CD4-positive, alpha-beta memory T cell (primary cell): Measurements from ENCODE around the gene PAF1. TPM values are rescaled to one million over a fixed set of nuclear protein-coding genes. Genes with fewer than 3 reads are reported as not detected.

Experiments
- CTCF ChIA-PET: fragments of 350-600 bp; sonication (Branson Sonifier 250); formaldehyde crosslinking; loops from one replicate; lab custom pipeline; 2021; ENCODE audit warnings: inconsistent platforms; ENCODE audit not compliant: partially characterized antibody; lab: Charles Lee
- POLR2A ChIA-PET: fragments of 350-600 bp; sonication (Branson Sonifier 250); formaldehyde crosslinking; loops from one replicate; lab custom pipeline; 2021; ENCODE audit not compliant: partially characterized antibody; lab: Charles Lee
- DNase-seq, 5 donors: peaks; one replicate each; pipeline versions ENCODE4 v3.0.0 to v3.0.0-alpha.2; 2020 to 2022; ENCODE audit warnings: mixed read lengths in 1 of 5
- H3K27ac ChIP-seq: one replicate; pipeline ENCODE4 v1.7.0; 2013; ENCODE audit warnings: low read depth, low read length
- H3K27me3 ChIP-seq: 2 replicates; pipeline ENCODE4 v1.7.0; 2013; ENCODE audit warnings: mild to moderate bottlenecking, low read length, moderate library complexity; ENCODE audit not compliant: insufficient read depth
- H3K36me3 ChIP-seq: 2 replicates; pipeline ENCODE4 v1.7.0; 2013; ENCODE audit warnings: mild to moderate bottlenecking, low read length, moderate library complexity; ENCODE audit not compliant: insufficient read depth
- H3K4me1 ChIP-seq: 2 replicates; pipeline ENCODE4 v1.7.0; 2013; ENCODE audit warnings: mild to moderate bottlenecking, low read length, moderate library complexity; ENCODE audit not compliant: insufficient read depth
- H3K4me3 ChIP-seq, 2 donors: one replicate each; pipeline ENCODE4 v1.7.0; 2013; ENCODE audit warnings: low read length in 2 of 2, mild to moderate bottlenecking in 1 of 2
- H3K9me3 ChIP-seq, 2 donors: one replicate each; pipeline ENCODE4 v1.7.0; 2013; ENCODE audit warnings: low read length in 2 of 2, control low read depth in 1 of 2; ENCODE audit not compliant: control insufficient read depth in 1 of 2
- H3K27ac Mint-ChIP-seq, 7 donors: one replicate each; pipeline ENCODE4 v1.8.0; 2020 to 2021; ENCODE audit warnings: mixed read lengths in 7 of 7, mild to moderate bottlenecking in 6 of 7, inconsistent platforms in 3 of 7, moderate library complexity in 3 of 7
- H3K27me3 Mint-ChIP-seq, 2 donors: one replicate each; pipeline ENCODE4 v1.8.0; 2020 to 2021; ENCODE audit warnings: mixed read lengths in 2 of 2
- H3K36me3 Mint-ChIP-seq, 2 donors: one replicate each; pipeline ENCODE4 v1.8.0; 2020 to 2021; ENCODE audit warnings: mixed read lengths in 2 of 2, inconsistent platforms in 1 of 2, mild to moderate bottlenecking in 1 of 2
- H3K4me1 Mint-ChIP-seq, 4 donors: one replicate each; pipeline ENCODE4 v1.8.0; 2020 to 2021; ENCODE audit warnings: mixed read lengths in 4 of 4, mild to moderate bottlenecking in 1 of 4
- H3K4me3 Mint-ChIP-seq, 8 donors: one replicate each; pipeline ENCODE4 v1.8.0; 2020 to 2021; ENCODE audit warnings: mixed read lengths in 8 of 8, mild to moderate bottlenecking in 7 of 8, moderate library complexity in 6 of 8, inconsistent platforms in 3 of 8
- H3K9me3 Mint-ChIP-seq, 8 donors: one replicate each; pipeline ENCODE4 v1.8.0; 2020 to 2021; ENCODE audit warnings: mixed read lengths in 8 of 8, mild to moderate bottlenecking in 5 of 8, inconsistent platforms in 3 of 8, moderate library complexity in 1 of 8
- intact Hi-C: fragments of 100-400 bp; cut with micrococcal nuclease; formaldehyde crosslinking; loops from one replicate; pipeline ENCODE4 v1.15.1; 2023
- polyA plus RNA-seq, 2 donors: library from polyadenylated mRNA; unstranded; fragments of 300-500 nt; fragmentation: Illumina TruSeq; gene quantifications; one replicate each; pipeline ENCODE4 v1.2.3, GENCODE V29; 2021
- total RNA-seq, 2 experiments: library from RNA; stranded (reverse); gene quantifications; one replicate each; pipeline ENCODE4 v1.2.3, GENCODE V29; 2021

PAF1 gene
- total RNA-seq (10 to 100 TPM; 49.2 to 53.8 TPM), polyA plus RNA-seq (10 to 100 TPM; 21.5 to 46.7 TPM)

DNA sequence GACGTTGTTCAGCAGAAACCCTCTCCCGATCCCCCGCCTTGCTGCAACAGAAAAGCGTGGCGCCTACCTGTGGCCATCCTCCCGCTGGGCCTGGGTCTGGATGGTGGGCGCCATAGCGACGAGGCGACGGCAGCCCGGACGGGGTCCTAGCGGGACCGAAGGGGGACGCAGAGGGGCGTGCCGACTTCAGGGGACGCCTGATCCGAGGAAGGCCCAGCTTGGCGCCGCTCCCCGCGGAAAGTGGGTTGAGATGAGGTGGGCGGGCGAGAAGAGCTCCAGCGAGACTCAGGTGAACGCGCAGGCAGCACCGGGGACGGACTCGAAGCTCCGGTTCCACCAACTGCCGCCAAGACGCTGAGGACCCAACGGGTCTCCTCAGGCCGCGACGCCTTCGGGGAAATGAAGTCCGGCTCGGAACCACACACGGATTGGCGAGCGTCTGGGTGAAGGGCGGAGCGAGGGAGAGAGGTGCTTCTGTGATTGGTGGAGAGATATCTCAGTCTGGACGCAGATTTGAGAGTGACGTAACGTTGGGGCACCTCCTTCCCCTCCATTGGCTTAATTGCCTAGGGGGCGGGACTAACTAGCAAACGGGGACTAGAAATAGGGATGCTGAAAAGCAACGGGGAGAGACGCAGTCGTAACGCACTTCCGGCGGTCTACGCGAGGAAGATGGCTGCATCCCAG is at the start of gene PAF1, which contains the start of gene MED29:
Gene PAF1, minus strand, starts transcription at position 356 of the 687 bp plus-strand sequence. Its CDS starts 242 bp downstream, at position 114.
Gene MED29, plus strand, starts transcription at position 628 of the 687 bp plus-strand sequence. Its CDS starts 45 bp downstream, at position 673.
- Histone ChIP-seq H3K9me3 (no peaks in the 10 kb centered on the region), H3K27me3 (no peaks in the 10 kb centered on the region), H3K36me3 (peaks cover 55% of the 10 kb centered on the region), H3K27ac (peak within 1 kb of the TSS; percentile 99), H3K4me1 (peaks cover 26% of the 10 kb centered on the region), H3K4me3 (peak within 1 kb of the TSS; percentile 71 to 93)
- no peaks in the 10 kb centered on the region for H3K9me3 Mint-ChIP-seq
- DNase-seq, result peak; percentile 96 to 99 (median 99)
- H3K4me3 Mint-ChIP-seq, result peak within 1 kb of the TSS; percentile 90 to 99 (median 98)
- H3K4me1 Mint-ChIP-seq, result peaks cover 22 to 46% (median 33%) of the 10 kb centered on the region in 4 donors
- CTCF ChIA-PET, result interaction anchor here (0.6 to 15.4 kb wide), 5 partner anchors 21 to 153 kb away, joined by 3 to 215 read pairs (median 6); partner anchors contain the start of genes EID2B, PLEKHG2 and RPS16
- intact Hi-C loops, result loop anchor here (1.0 to 5.0 kb wide), 6 partner anchors 11 to 264 kb away; partner anchors contain the start of genes PAK4, PLEKHG2, SAMD4B and SUPT5H
- POLR2A ChIA-PET, result interaction anchor here (0.6 to 5.6 kb wide), 22 partner anchors 13 to 1016 kb away, joined by 3 to 181 read pairs (median 5); partner anchors contain the start of genes EID2, EID2B, GMFG and PAK4
- no peaks in the 10 kb centered on the region for H3K27me3 Mint-ChIP-seq
- peak within 1 kb of the TSS; percentile 93 to 100 (median 100) for H3K27ac Mint-ChIP-seq
- peaks cover 42 to 75% of the 10 kb centered on the region in 2 donors for H3K36me3 Mint-ChIP-seq

DNA sequence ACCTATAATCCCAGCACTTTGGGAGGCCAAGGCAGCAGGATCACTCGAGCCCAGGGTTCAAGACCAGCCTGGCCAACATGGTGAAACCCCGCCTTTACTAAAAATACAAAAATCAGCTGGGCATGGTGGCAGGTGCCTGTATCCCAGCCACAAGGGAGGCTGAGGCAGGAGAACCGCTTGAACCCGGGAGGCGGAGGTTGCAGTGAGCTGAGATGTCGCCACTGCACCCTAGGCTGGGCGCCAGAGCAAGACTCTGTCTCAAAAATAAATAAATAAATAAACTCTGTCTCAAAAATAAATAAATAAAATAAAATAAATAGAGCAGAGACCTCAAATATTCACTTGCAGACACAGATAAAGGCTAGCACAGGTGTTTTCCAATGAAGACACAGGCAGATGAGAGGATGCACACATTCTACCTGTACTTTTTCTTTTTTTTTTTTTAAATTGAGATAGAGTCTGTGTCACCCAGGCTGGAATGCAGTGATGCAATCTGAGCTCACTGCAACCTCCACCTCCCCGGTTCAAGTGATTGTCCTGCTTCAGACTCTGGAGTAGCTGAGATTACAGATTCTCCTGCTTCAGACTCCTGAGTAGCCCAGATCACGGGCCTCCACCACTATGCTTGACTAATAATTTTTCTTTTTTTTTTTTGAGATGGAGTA is 47.5 kb upstream of the PAF1 start:
- Mint-ChIP-seq H3K36me3 (peaks cover 18 to 26% of the 10 kb centered on the region in 2 donors), H3K4me3 (no peak overlapping the region), H3K9me3 (peaks cover 0 to 5% (median 0%) of the 10 kb centered on the region in 8 donors), H3K4me1 (peaks cover 26 to 48% (median 30%) of the 10 kb centered on the region in 4 donors), H3K27me3 (peaks cover 0 to 3% of the 10 kb centered on the region in 2 donors), H3K27ac (no peak overlapping the region)
- ChIA-PET CTCF (interaction anchor here (0.9 to 5.1 kb wide), 3 partner anchors 95 to 234 kb away, joined by 3 to 56 read pairs (median 46); partner anchors contain the start of gene EID2B), POLR2A (interaction anchor here (3.6 kb wide), 1 partner anchor 36 kb away, joined by 53 read pairs; no protein-coding TSS in a partner anchor)
- Histone ChIP-seq H3K9me3 (no peaks in the 10 kb centered on the region), H3K4me3 (no peak overlapping the region), H3K27ac (no peak overlapping the region), H3K27me3 (no peaks in the 10 kb centered on the region), H3K4me1 (peaks cover 26% of the 10 kb centered on the region), H3K36me3 (peaks cover 12% of the 10 kb centered on the region)
- no peak for DNase-seq
- intact Hi-C loops, result no loop called here

DNA sequence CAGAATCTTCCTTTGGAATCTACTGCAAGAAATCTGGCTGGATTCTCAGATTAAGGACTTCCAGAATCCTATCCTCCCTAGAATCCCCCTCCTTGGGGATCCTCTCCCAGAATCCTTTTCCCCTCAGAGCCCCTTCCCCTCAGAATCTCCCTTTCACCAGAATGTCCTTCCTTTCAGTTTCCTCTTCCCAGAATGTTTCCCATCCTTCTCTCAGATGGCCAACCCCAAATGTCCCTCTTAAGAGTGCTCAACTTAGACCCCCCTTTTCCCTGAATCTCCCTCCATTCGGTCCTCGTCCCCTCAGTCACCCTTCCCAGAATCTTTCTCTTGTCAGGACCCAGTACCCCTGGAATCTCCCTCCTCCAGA is 45.4 kb upstream of the PAF1 start:
- Mint-ChIP-seq H3K9me3 (peaks cover 0 to 5% (median 0%) of the 10 kb centered on the region in 8 donors), H3K4me1 (peaks cover 28 to 56% (median 37%) of the 10 kb centered on the region in 4 donors), H3K36me3 (peaks cover 29 to 39% of the 10 kb centered on the region in 2 donors), H3K4me3 (peak overlapping the region; percentile 97 to 100 (median 100)), H3K27ac (peak overlapping the region; percentile 98 to 100 (median 99)), H3K27me3 (peaks cover 0 to 1% of the 10 kb centered on the region in 2 donors)
- Histone ChIP-seq H3K27ac (peak overlapping the region; percentile 90), H3K4me1 (peaks cover 31% of the 10 kb centered on the region), H3K4me3 (peak overlapping the region; percentile 55 to 90), H3K36me3 (peaks cover 24% of the 10 kb centered on the region), H3K9me3 (no peaks in the 10 kb centered on the region), H3K27me3 (no peaks in the 10 kb centered on the region)
- no peak for DNase-seq
- POLR2A ChIA-PET, result interaction anchor here (0.7 to 6.4 kb wide), 37 partner anchors 10 to 1827 kb away, joined by 3 to 153 read pairs (median 6); partner anchors contain the start of genes C19orf47, DYRK1B, EID2 and EID2B
- CTCF ChIA-PET, result interaction anchor here (0.7 to 2.3 kb wide), 15 partner anchors 10 to 236 kb away, joined by 3 to 16 read pairs (median 4); partner anchors contain the start of genes EID2, EID2B, MED29 and PAF1
- intact Hi-C loops, result loop anchor here (1.0 kb wide), 5 partner anchors 9 to 96 kb away; partner anchors contain the start of genes EID2B, MED29, PAF1 and PLEKHG2

DNA sequence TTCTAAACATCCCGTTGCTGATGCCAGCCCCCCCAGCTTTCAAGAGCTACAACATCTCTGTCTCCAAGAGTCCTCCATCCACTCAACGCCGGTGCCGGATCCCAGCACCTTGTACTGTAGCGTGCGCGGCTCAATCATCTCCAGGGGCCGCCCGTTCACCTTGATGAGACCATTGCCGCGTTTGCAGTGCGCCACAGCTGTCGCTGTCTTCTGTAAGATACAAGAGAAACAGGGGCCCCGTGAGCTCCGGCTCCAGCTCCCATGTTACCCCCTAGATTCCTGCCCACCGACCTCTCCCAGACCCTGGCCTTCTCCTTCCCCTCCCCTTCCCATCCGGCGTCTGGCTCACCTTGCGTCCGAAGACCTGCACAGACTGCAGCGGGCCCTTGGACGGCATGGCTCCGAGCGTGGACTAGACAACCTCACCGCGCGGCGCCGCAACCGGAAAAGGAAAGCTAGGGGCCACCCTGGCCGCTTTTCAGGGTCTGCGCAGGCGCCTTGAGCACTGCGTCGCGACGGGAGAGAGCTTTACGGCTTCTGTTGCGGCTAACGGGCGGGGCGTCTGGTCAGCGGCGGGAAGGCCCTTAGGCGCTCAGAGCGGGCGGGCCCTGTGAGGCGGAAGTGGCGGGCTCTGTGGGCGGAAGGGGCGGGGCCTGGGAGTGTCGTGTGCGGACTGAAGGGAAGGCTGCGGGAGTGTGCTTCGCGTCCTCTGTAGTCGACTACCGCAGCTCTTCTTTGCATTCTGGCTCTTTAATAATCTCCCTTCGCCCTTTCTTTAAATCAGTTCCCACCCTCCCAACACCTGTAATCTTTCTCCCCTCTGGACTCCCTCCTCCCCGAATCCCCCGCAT is 44.8 kb upstream of the PAF1 start, which contains the start of gene RPS16:
Gene RPS16, minus strand, starts transcription at position 451 of the 851 bp plus-strand sequence. Its CDS starts 54 bp downstream, at position 397.
- Histone ChIP-seq H3K27me3 (no peaks in the 10 kb centered on the region), H3K36me3 (peaks cover 24% of the 10 kb centered on the region), H3K4me1 (peaks cover 37% of the 10 kb centered on the region), H3K4me3 (peak within 1 kb of the TSS; percentile 71 to 90), H3K9me3 (no peaks in the 10 kb centered on the region), H3K27ac (peak within 1 kb of the TSS; percentile 90)
- DNase-seq, result peak; percentile 98 to 99 (median 99)
- intact Hi-C loops, result loop anchor here (1.0 kb wide), 5 partner anchors 10 to 97 kb away; partner anchors contain the start of genes EID2B, MED29, PAF1 and PLEKHG2
- ChIA-PET CTCF (interaction anchor here (0.7 to 2.3 kb wide), 18 partner anchors 9 to 237 kb away, joined by 3 to 16 read pairs (median 4); partner anchors contain the start of genes EID2, EID2B, GMFG and MED29), POLR2A (interaction anchor here (0.7 to 6.4 kb wide), 41 partner anchors 9 to 1828 kb away, joined by 3 to 153 read pairs (median 5); partner anchors contain the start of genes C19orf47, DYRK1B, EID2 and EID2B)
- Mint-ChIP-seq H3K27ac (peak within 1 kb of the TSS; percentile 98 to 100 (median 99)), H3K4me3 (peak within 1 kb of the TSS; percentile 97 to 100 (median 100)), H3K9me3 (peaks cover 0 to 5% (median 0%) of the 10 kb centered on the region in 8 donors), H3K4me1 (peaks cover 31 to 62% (median 41%) of the 10 kb centered on the region in 4 donors), H3K36me3 (peaks cover 29 to 46% of the 10 kb centered on the region in 2 donors), H3K27me3 (peaks cover 0 to 1% of the 10 kb centered on the region in 2 donors)

DNA sequence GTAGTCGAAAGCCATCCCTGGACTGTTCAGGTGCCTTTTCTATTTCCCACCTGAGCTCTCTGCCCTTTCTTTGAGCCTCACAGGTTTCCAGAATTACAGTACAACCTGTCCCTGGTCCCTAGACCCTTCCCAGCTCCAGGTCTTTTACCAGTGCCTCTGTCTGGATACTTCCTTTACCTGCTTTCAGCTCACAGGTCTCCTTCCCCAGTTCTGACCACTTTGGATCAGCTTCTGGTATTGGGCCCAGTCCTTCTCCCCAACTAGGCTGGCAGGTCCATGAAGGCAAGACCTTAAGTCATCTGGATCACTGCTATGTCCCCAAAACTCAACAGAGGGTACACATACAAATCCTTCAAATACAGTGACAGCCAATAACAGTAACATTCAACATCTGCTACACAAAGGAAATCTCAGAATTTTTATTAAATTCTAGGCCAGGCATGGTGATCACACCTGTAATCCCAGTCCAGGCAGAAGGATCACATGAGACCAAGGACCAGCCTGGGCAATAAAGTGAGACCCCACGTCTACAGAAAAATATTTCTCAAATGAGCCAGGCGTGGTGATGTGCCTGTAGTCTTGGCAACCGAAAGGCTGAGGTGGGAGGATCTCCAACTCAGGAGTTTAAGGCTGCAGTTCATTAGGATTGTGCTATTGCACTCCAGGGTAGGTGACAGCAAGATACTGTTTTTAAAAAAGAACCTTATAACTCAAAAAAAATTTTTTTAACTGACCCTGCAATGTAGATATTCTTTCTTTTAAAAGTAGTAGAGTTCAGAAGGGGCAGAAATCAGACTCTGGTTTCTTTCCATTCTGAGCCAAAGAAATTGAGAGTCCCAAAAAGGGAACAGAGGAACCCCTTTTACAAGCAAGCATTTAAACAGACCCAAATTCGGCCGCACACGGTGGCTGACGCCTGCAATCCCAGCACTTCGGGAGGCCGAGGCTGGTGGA is 43.5 kb upstream of the PAF1 start:
- Histone ChIP-seq H3K4me3 (peak overlapping the region; percentile 71 to 90), H3K4me1 (peaks cover 43% of the 10 kb centered on the region), H3K9me3 (no peaks in the 10 kb centered on the region), H3K27ac (peak overlapping the region; percentile 90), H3K36me3 (peaks cover 24% of the 10 kb centered on the region), H3K27me3 (no peaks in the 10 kb centered on the region)
- H3K4me1 Mint-ChIP-seq, result peaks cover 30 to 59% (median 44%) of the 10 kb centered on the region in 4 donors
- H3K36me3 Mint-ChIP-seq, result peaks cover 29 to 49% of the 10 kb centered on the region in 2 donors
- peaks cover 0 to 5% (median 0%) of the 10 kb centered on the region in 8 donors for H3K9me3 Mint-ChIP-seq
- intact Hi-C loops, result no loop called here
- peak in 1 of 5 donors; percentile 27 for DNase-seq
- ChIA-PET CTCF (interaction anchor here (1.1 to 2.7 kb wide), 10 partner anchors 11 to 238 kb away, joined by 3 to 16 read pairs (median 8); partner anchors contain the start of genes EID2B, GMFG, MED29 and PAF1), POLR2A (interaction anchor here (0.6 to 6.4 kb wide), 31 partner anchors 10 to 1829 kb away, joined by 3 to 153 read pairs (median 5); partner anchors contain the start of genes EID2, EID2B, GMFG and MED29)
- peak overlapping the region; percentile 97 to 100 (median 100) for H3K4me3 Mint-ChIP-seq
- peaks cover 0 to 1% of the 10 kb centered on the region in 2 donors for H3K27me3 Mint-ChIP-seq
- H3K27ac Mint-ChIP-seq, result peak overlapping the region; percentile 98 to 100 (median 99)
